ENCODE data around the gene SELPLG.
"Not testable (repeated sequence)": the region's sequence is repeated elsewhere in the genome, so short reads cannot be mapped to it uniquely, and the experiment has no call there.

The SELPLG gene

GRCh38 chr12:108633534-108634248 lies at the start of gene SELPLG:
SELPLG (minus strand) TSS chr12:108633894; CDS start chr12:108624307, 9,587 bp downstream.
- DNase-seq, result peak in 1 of 2 donors; percentile 49

- no peak for DNase-seq
Observed at GRCh38 chr12:108681317-108681716, 47.6 kb upstream of the SELPLG start.

- DNase-seq, result no peak
Observed at GRCh38 chr12:108679106-108679681, 45.5 kb upstream of the SELPLG start.

- DNase-seq, result no peak
Observed at GRCh38 chr12:108678104-108678730, 44.5 kb upstream of the SELPLG start.

- DNase-seq, result no peak
Observed at GRCh38 chr12:108677381-108677780, 43.7 kb upstream of the SELPLG start.

- no peak for DNase-seq
Observed at GRCh38 chr12:108676707-108677106, 43.0 kb upstream of the SELPLG start.

GRCh38 chr12:108675792-108676191 lies 42.1 kb upstream of the SELPLG start:
- DNase-seq, result no peak

- DNase-seq, result no peak
Observed at GRCh38 chr12:108672054-108672453, 38.4 kb upstream of the SELPLG start.

- DNase-seq, result no peak
Observed at GRCh38 chr12:108671110-108671509, 37.4 kb upstream of the SELPLG start.

- no peak for DNase-seq
Observed at GRCh38 chr12:108670066-108670631, 36.5 kb upstream of the SELPLG start.

- no peak for DNase-seq
Observed at GRCh38 chr12:108668542-108668941, 34.8 kb upstream of the SELPLG start.

GRCh38 chr12:108668063-108668462 lies 34.4 kb upstream of the SELPLG start:
- no peak for DNase-seq

GRCh38 chr12:108667349-108667748 lies 33.7 kb upstream of the SELPLG start:
- DNase-seq, result no peak

- peak in 1 of 2 donors; percentile 12 for DNase-seq
Observed at GRCh38 chr12:108666401-108666881, 32.7 kb upstream of the SELPLG start.

GRCh38 chr12:108665608-108666202 lies 32.0 kb upstream of the SELPLG start:
- DNase-seq, result no peak

GRCh38 chr12:108664338-108665258 lies 30.9 kb upstream of the SELPLG start:
- peak; percentile 82 to 91 for DNase-seq

- no peak for DNase-seq
Observed at GRCh38 chr12:108663324-108664015, 29.8 kb upstream of the SELPLG start.

GRCh38 chr12:108658115-108658514 lies 24.4 kb upstream of the SELPLG start:
- not testable (repeated sequence) for DNase-seq

- no peak for DNase-seq
Observed at GRCh38 chr12:108657130-108657745, 23.5 kb upstream of the SELPLG start.

- not testable (repeated sequence) for DNase-seq
Observed at GRCh38 chr12:108656247-108656646, 22.6 kb upstream of the SELPLG start.

- DNase-seq, result not testable (repeated sequence)
Observed at GRCh38 chr12:108655812-108656175, 22.1 kb upstream of the SELPLG start.

All from hippocampal formation (tissue), 2 donors.